Stomach (tissue), 9 donors: ENCODE data around the gene CCIN. TPM values are rescaled to one million over a fixed set of nuclear protein-coding genes. Genes with fewer than 3 reads are reported as not detected.
A peak's percentile ranks its signal among the peaks of the same experiment; 100 is the strongest.

Experiments
- DNase-seq, 2 donors: peaks; one replicate each; pipeline versions ENCODE4 v3.0.0 to v3.0.0-alpha.2; 2013 to 2019
- H3K27ac ChIP-seq, 5 donors: fragments of 200-600 bp in 4 of 5; sonication (generic) in 4 of 5; one replicate each; pipeline ENCODE4 v1.5.1; 2013 to 2019; ENCODE audit warnings: mild to moderate bottlenecking in 1 of 5, moderate library complexity in 1 of 5
- H3K27me3 ChIP-seq, 3 donors: fragments of 200-600 bp; sonication (generic); one replicate each; pipeline ENCODE4 v1.5.1; 2017 to 2019; ENCODE audit warnings: mixed run types in 1 of 3
- H3K36me3 ChIP-seq, 4 donors: fragments of 200-600 bp; sonication (generic); 1 replicate in 3 of 4; 2 replicates in 1 of 4; pipeline ENCODE4 v1.5.1; 2016 to 2019
- H3K4me1 ChIP-seq, 4 donors: fragments of 200-600 bp; sonication (generic); one replicate each; pipeline ENCODE4 v1.5.1; 2016 to 2019
- H3K4me3 ChIP-seq, 4 donors: fragments of 200-600 bp; sonication (generic) in 3 of 4; one replicate each; pipeline ENCODE4 v1.5.1; 2016 to 2019; ENCODE audit warnings: mild to moderate bottlenecking in 1 of 4
- H3K9me3 ChIP-seq, 4 donors: fragments of 200-600 bp; sonication (generic); one replicate each; pipeline ENCODE4 v1.5.1; 2016 to 2019
- CTCF ChIP-seq, 7 experiments: fragments of 450-650 bp in 4 of 7; fragments of 200-600 bp in 3 of 7; sonication (generic) in 3 of 7; IDR thresholded peaks; one replicate each; pipeline ENCODE4 v1.5.1; 2016 to 2019; ENCODE audit warnings: antibody characterized with exemption in 7 of 7, control low read depth in 2 of 7, mild to moderate bottlenecking in 1 of 7
- EP300 ChIP-seq: sonication (generic); formaldehyde crosslinking; IDR thresholded peaks from one replicate; pipeline ENCODE4 v1.6.1; 2017; ENCODE audit warnings: antibody characterized with exemption
- POLR2A ChIP-seq, 4 donors: fragments of 450-650 bp; IDR thresholded peaks; one replicate each; pipeline ENCODE4 v1.6.1; 2016; ENCODE audit warnings: antibody characterized with exemption in 4 of 4, control low read depth in 2 of 4, mild to moderate bottlenecking in 1 of 4, moderate library complexity in 1 of 4
- POLR2AphosphoS5 ChIP-seq, 3 donors: sonication (generic); formaldehyde crosslinking; IDR thresholded peaks; one replicate each; pipeline ENCODE4 v1.6.1; 2016; ENCODE audit warnings: antibody characterized with exemption in 3 of 3
- WGBS, 5 donors: extraction: QIAGEN DNeasy Blood & Tissue Kit in 3 of 5; methylation state at CpG; one replicate each; pipeline versions ENCODE4 v1.1.5 to v1.1.7; 2013 to 2018; 5-methylcytosine and 5-hydroxymethylcytosine counted together
- intact Hi-C: fragments of 100-400 bp; cut with DNase I; formaldehyde crosslinking; loops from one replicate; pipeline ENCODE4 v1.15.1; 2023; ENCODE audit warnings: low total_unique reads
- polyA plus RNA-seq, 3 donors: library from polyadenylated mRNA; stranded (reverse); fragments of 200-250 nt; gene quantifications; one replicate each; pipeline ENCODE4 v1.2.3, GENCODE V29; 2013
- total RNA-seq, 5 donors: library from RNA; depleted of rRNA; stranded (reverse); fragments of >200 nt; gene quantifications; one replicate each; pipeline versions ENCODE4 v1.1.0 to v1.2.3, GENCODE V29; 2014 to 2016
- donor health status: healthy with polysubstance abuse.
- donor health status: Bipolar disorder and iron deficiency.
- donor health status: healthy.

Gene CCIN
- total and polyA plus RNA-seq, 8 donors = 0.08 to 1.3 (median 0.45) TPM; not detected in 3

- H3K27me3 ChIP-seq = peaks cover 0 to 1% (median 0%) of the 10 kb centered on the region in 3 donors
- peak overlapping the region; percentile 17 to 20 (median 18) for H3K4me3 ChIP-seq
- WGBS, 5 donors = 19 to 31% (median 24%) methylated on average over 12 of the region's 12 CpGs
- no peak for TF ChIP-seq POLR2A (IDR thresholded peaks at IDR 0.05)
- TF ChIP-seq POLR2AphosphoS5 (IDR thresholded peaks at IDR 0.05) = peak in 2 of 3 donors; percentile 3 to 12
- no peak for TF ChIP-seq EP300
- H3K9me3 ChIP-seq = peaks cover 0 to 5% (median 2%) of the 10 kb centered on the region in 4 donors
- peaks cover 0 to 12% (median 0%) of the 10 kb centered on the region in 4 donors for H3K36me3 ChIP-seq
- peak; percentile 41 to 78 for DNase-seq
- intact Hi-C loops = no loop called here
- peak overlapping the region; percentile 33 to 91 (median 86) for H3K27ac ChIP-seq
- H3K4me1 ChIP-seq = peaks cover 30 to 98% (median 76%) of the 10 kb centered on the region in 4 donors
These were observed 26.5 kb upstream of the CCIN start for GRCh38 chr9:36142510-36143244.

GRCh38 chr9:36143245-36143641 lies 25.9 kb upstream of the CCIN start:
- Histone ChIP-seq H3K36me3 (peaks cover 0 to 15% (median 0%) of the 10 kb centered on the region in 4 donors), H3K27ac (peak overlapping the region; percentile 33 to 91 (median 86)), H3K4me1 (peaks cover 29 to 98% (median 78%) of the 10 kb centered on the region in 4 donors), H3K4me3 (peak overlapping the region; percentile 17 to 20 (median 18)), H3K9me3 (peaks cover 0 to 5% (median 2%) of the 10 kb centered on the region in 4 donors), H3K27me3 (no peaks in the 10 kb centered on the region)
- DNase-seq = no peak
- WGBS, 5 donors = 71 to 82% (median 75%) methylated on average over 12 to 13 of the region's 13 CpGs
- TF ChIP-seq POLR2A (IDR thresholded peaks at IDR 0.05) = no peak
- no peak for TF ChIP-seq EP300
- no peak for TF ChIP-seq POLR2AphosphoS5 (IDR thresholded peaks at IDR 0.05)
- intact Hi-C loops = no loop called here

DNA sequence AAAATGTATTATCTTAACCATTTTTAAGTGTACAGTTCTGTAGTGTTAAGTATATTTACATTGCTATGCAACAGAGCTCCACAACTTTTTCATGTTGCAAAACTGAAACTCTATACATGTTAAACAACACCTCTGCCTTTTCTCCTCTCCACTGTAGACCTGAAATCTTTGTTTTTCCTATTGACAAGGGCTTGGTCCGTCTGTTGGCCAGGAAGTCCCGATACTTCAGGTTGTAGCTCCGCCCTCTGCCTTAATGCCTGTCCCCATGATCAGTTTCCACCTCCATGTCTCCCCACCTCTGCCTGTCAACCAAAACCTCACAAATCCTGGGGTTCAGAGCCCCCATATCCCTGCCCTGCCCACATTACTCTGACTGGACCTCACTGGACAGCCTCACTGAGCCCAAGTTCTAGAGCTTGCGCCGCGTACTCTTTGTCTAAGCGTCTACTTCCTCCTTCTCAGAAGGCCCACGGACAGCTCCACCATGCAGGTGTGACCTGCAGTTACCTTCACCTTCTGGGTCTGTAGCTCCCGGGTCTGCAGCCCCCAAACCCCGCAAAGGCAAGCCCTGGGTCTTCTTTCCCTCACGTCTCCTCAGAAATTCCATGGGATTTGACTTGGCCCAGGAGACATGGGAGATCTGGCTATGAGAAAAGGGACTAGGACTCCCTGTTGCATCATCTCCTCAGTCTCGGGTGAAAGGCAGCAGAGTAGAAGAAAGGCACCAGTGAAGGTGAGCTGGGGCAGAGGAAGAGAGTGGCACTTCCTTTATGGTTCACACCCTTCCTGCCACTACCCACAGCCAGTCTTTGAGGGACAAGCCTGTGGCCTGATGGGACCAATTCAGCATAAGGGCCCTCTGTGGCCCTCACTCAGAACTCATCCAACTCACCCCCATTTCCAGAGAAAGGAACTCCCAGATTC lies 24.6 kb upstream of the CCIN start:
- peaks cover 0 to 19% (median 0%) of the 10 kb centered on the region in 4 donors for H3K36me3 ChIP-seq
- no peaks in the 10 kb centered on the region for H3K27me3 ChIP-seq
- 66 to 79% (median 71%) methylated on average over 12 of the region's 12 CpGs for WGBS, 5 donors
- H3K4me3 ChIP-seq = no peak overlapping the region
- H3K4me1 ChIP-seq = peaks cover 42 to 98% (median 78%) of the 10 kb centered on the region in 4 donors
- intact Hi-C loops = no loop called here
- TF ChIP-seq POLR2A (IDR thresholded peaks at IDR 0.05) = no peak
- peak in 1 of 2 donors; percentile 58 for DNase-seq
- peak overlapping the region in 4 of 5 donors; percentile 3 to 91 (median 58) for H3K27ac ChIP-seq
- peaks cover 0 to 5% (median 2%) of the 10 kb centered on the region in 4 donors for H3K9me3 ChIP-seq

- Histone ChIP-seq H3K36me3 (peaks cover 0 to 31% (median 3%) of the 10 kb centered on the region in 4 donors), H3K4me3 (no peak overlapping the region), H3K4me1 (peaks cover 56 to 98% (median 76%) of the 10 kb centered on the region in 4 donors), H3K9me3 (peaks cover 0 to 5% (median 2%) of the 10 kb centered on the region in 4 donors), H3K27ac (no peak overlapping the region), H3K27me3 (no peaks in the 10 kb centered on the region)
- intact Hi-C loops = no loop called here
- 94 to 99% (median 98%) methylated on average over 4 of the region's 4 CpGs for WGBS, 5 donors
- no peak for TF ChIP-seq CTCF (IDR thresholded peaks at IDR 0.05)
- no peak for TF ChIP-seq POLR2AphosphoS5 (IDR thresholded peaks at IDR 0.05)
- TF ChIP-seq POLR2A (IDR thresholded peaks at IDR 0.05) = no peak
- TF ChIP-seq EP300 = no peak
- no peak for DNase-seq
These were observed 23.2 kb upstream of the CCIN start for GRCh38 chr9:36145970-36146369.

DNA sequence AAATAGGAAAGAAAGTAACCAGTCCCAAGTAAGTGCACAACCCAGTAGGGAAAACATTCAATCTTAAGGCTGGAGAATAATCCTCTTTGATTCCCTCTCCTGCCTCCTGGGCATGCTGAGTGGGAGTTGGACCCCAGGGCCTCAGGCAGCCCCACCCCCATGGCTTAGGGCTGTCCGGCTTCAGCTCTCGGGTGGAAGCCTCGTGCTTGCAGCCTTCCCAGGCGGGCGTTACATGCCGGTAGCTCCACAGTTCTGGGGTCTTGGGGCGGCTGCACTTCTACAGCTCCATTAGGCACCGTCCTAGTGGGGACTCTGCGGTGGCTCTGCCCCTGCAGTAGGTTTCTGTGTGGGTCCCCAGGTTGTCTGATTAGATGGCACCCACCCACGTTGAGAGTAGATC lies 22.5 kb upstream of the CCIN start:
- H3K27ac ChIP-seq = peak overlapping the region in 2 of 5 donors; percentile 82 to 84
- no peaks in the 10 kb centered on the region for H3K27me3 ChIP-seq
- peaks cover 53 to 98% (median 70%) of the 10 kb centered on the region in 4 donors for H3K4me1 ChIP-seq
- TF ChIP-seq POLR2A (IDR thresholded peaks at IDR 0.05) = no peak
- no peak for TF ChIP-seq POLR2AphosphoS5 (IDR thresholded peaks at IDR 0.05)
- TF ChIP-seq EP300 = no peak
- TF ChIP-seq CTCF (IDR thresholded peaks at IDR 0.05) = no peak
- intact Hi-C loops = no loop called here
- peaks cover 0 to 5% (median 2%) of the 10 kb centered on the region in 4 donors for H3K9me3 ChIP-seq
- DNase-seq = no peak
- H3K36me3 ChIP-seq = peaks cover 0 to 38% (median 3%) of the 10 kb centered on the region in 4 donors
- no peak overlapping the region for H3K4me3 ChIP-seq
- 92 to 98% (median 95%) methylated on average over 4 to 10 of the region's 10 CpGs for whole genome bisulfite sequencing, 5 donors
